A549 (cell line): Measurements from ENCODE around the gene PTGES3L. TPM values are rescaled to one million over a fixed set of nuclear protein-coding genes. Genes with fewer than 3 reads are reported as not detected.
A peak's percentile ranks its signal among the peaks of the same experiment; 100 is the strongest.
"Not testable (repeated sequence)": the region's sequence is repeated elsewhere in the genome, so short reads cannot be mapped to it uniquely, and the experiment has no call there.

Experiments used
- ATAC-seq, 2 experiments: fragments of 200-7000 bp in 1 of 2; fragments of >200 bp in 1 of 2; cut with Nextera tagmentation in 1 of 2; cut with Tn5 transposase in 1 of 2; 3 replicates each; pipeline versions ENCODE4 v1.8.0 to v1.9.1; 2018 to 2020; ENCODE audit warnings: mild to moderate bottlenecking in 1 of 2, moderate library complexity in 1 of 2
- CTCF ChIA-PET: fragments of 300-600 bp; sonication (Branson Sonifier 250); formaldehyde crosslinking; extraction: SDS; loops from one replicate; lab custom pipeline; 2021; ENCODE audit warnings: antibody characterized with exemption, inconsistent platforms; lab: Yijun Ruan, JAX
- POLR2A ChIA-PET: fragments of 350-600 bp; formaldehyde crosslinking; extraction: SDS; loops from one replicate; lab custom pipeline; 2021; ENCODE audit warnings: antibody characterized with exemption, inconsistent platforms; lab: Yijun Ruan, JAX
- DNase-seq, 2 experiments: peaks; one replicate each; pipeline versions ENCODE4 v3.0.0 to v3.0.0-alpha.2; 2011 to 2016; ENCODE audit warnings: low read depth in 1 of 2, low spot score in 1 of 2
- FAIRE-seq: peaks from 2 replicates; lab custom pipeline; 2011; peaks lifted over from hg19 to GRCh38; lab: Jason Lieb, UNC
- H3K27ac ChIP-seq, 2 experiments: fragments of >200 bp; sonication (Bioruptor Twin); formaldehyde crosslinking; 3 replicates each; pipeline ENCODE4 v1.5.1; 2016 to 2017
- H3K4me1 ChIP-seq: fragments of >200 bp; sonication (Bioruptor Twin); formaldehyde crosslinking; 3 replicates; pipeline ENCODE4 v1.6.1; 2016
- H3K4me2 ChIP-seq: fragments of >200 bp; sonication (Bioruptor Twin); formaldehyde crosslinking; 3 replicates; pipeline ENCODE4 v1.6.1; 2016
- H3K4me3 ChIP-seq: fragments of >200 bp; sonication (Bioruptor Twin); formaldehyde crosslinking; 3 replicates; pipeline ENCODE4 v1.5.1; 2016
- H3K9me3 ChIP-seq: fragments of >200 bp; sonication (Bioruptor Twin); formaldehyde crosslinking; 3 replicates; pipeline ENCODE4 v1.6.1; 2016
- BCL3 ChIP-seq: fragments of >200 bp; sonication (Bioruptor Twin); formaldehyde crosslinking; IDR thresholded peaks from 3 replicates; pipeline ENCODE4 v1.6.1; 2016
- CHD4 ChIP-seq: fragments of 200-600 bp; sonication (generic); IDR thresholded peaks from 2 replicates; pipeline ENCODE4 v1.6.1; 2016; ENCODE audit warnings: antibody characterized with exemption, mild to moderate bottlenecking, borderline replicate concordance
- EHF ChIP-seq: fragments of 250-450 bp; sonication (Bioruptor Pico); IDR thresholded peaks from 2 replicates; pipeline ENCODE4 v1.5.0; 2020; ENCODE audit warnings: mild to moderate bottlenecking
- EHMT2 ChIP-seq: fragments of 200-600 bp; sonication (generic); IDR thresholded peaks from 2 replicates; pipeline ENCODE4 v1.6.1; 2016; ENCODE audit warnings: antibody characterized with exemption, low read depth, mild to moderate bottlenecking, moderate library complexity
- FOSB ChIP-seq: fragments of 250-450 bp; sonication (Bioruptor Pico); IDR thresholded peaks from 2 replicates; pipeline ENCODE4 v1.5.0; 2020; ENCODE audit warnings: mild to moderate bottlenecking, moderate library complexity
- FOSL2 ChIP-seq, 2 experiments: fragments of 450-650 bp in 1 of 2; fragments of >200 bp in 1 of 2; sonication (Bioruptor Twin) in 1 of 2; formaldehyde crosslinking; IDR thresholded peaks; 2 replicates each; pipeline versions ENCODE4 v1.5.0 to v1.6.1; 2016 to 2020; ENCODE audit warnings: mild to moderate bottlenecking in 1 of 2, moderate library complexity in 1 of 2
- FOXS1 ChIP-seq: fragments of 250-450 bp; sonication (Bioruptor Pico); IDR thresholded peaks from 2 replicates; pipeline ENCODE4 v1.5.0; 2020; ENCODE audit warnings: mild to moderate bottlenecking, moderate library complexity
- HMGXB4 ChIP-seq: fragments of 250-450 bp; sonication (Bioruptor Pico); IDR thresholded peaks from 2 replicates; pipeline ENCODE4 v1.5.0; 2021; ENCODE audit warnings: mild to moderate bottlenecking, moderate library complexity, borderline replicate concordance
- HOXB13 ChIP-seq: fragments of 250-450 bp; sonication (Bioruptor Pico); IDR thresholded peaks from 2 replicates; pipeline ENCODE4 v1.5.0; 2020; ENCODE audit warnings: low read depth, mild to moderate bottlenecking, moderate library complexity
- HOXB5 ChIP-seq: fragments of 250-450 bp; sonication (Bioruptor Pico); IDR thresholded peaks from 2 replicates; pipeline ENCODE4 v1.5.0; 2020; ENCODE audit warnings: mild to moderate bottlenecking, moderate library complexity
- JUN ChIP-seq, 2 experiments: fragments of >200 bp; sonication (Bioruptor Twin); formaldehyde crosslinking; IDR thresholded peaks; 2 replicates in 1 of 2; 3 replicates in 1 of 2; pipeline ENCODE4 v1.6.1; 2016 to 2017
- KDM1A ChIP-seq: fragments of 200-600 bp; sonication (generic); IDR thresholded peaks from 2 replicates; pipeline ENCODE4 v1.6.1; 2016; ENCODE audit warnings: low read depth, mild to moderate bottlenecking
- KDM5A ChIP-seq: fragments of 200-600 bp; sonication (generic); IDR thresholded peaks from 2 replicates; pipeline ENCODE4 v1.6.1; 2016; ENCODE audit warnings: antibody characterized with exemption, mild to moderate bottlenecking
- MYC ChIP-seq: IDR thresholded peaks from 2 replicates; pipeline ENCODE4 v1.6.1; 2012; ENCODE audit warnings: mild to moderate bottlenecking, inconsistent platforms, low read length, improper control_type of control experiment, borderline replicate concordance
- NFE2L2 ChIP-seq: fragments of 150-350 bp; conservative IDR thresholded peaks from 2 replicates; pipeline ENCODE4 v1.6.1; 2014; ENCODE audit warnings: low read length
- POLR2A ChIP-seq: IDR thresholded peaks from 2 replicates; pipeline ENCODE4 v1.6.1; 2012; ENCODE audit warnings: mild to moderate bottlenecking, low read length
- POLR2AphosphoS2 ChIP-seq: conservative IDR thresholded peaks from 2 replicates; pipeline ENCODE4 v1.6.1; 2012; ENCODE audit warnings: low read length, improper control_type of control experiment, inconsistent platforms
- RFX5 ChIP-seq: fragments of 450-650 bp; IDR thresholded peaks from 2 replicates; pipeline ENCODE4 v1.7.1; 2014; ENCODE audit warnings: antibody characterized with exemption, mild to moderate bottlenecking, moderate library complexity
- RNF2 ChIP-seq: fragments of 200-600 bp; sonication (generic); IDR thresholded peaks from 2 replicates; pipeline ENCODE4 v1.6.1; 2016; ENCODE audit warnings: low read depth, mild to moderate bottlenecking, antibody characterized with exemption, moderate library complexity, borderline replicate concordance
- SMC3 ChIP-seq: fragments of >200 bp; sonication (Bioruptor Twin); formaldehyde crosslinking; IDR thresholded peaks from 3 replicates; pipeline ENCODE4 v1.6.1; 2018; ENCODE audit warnings: inconsistent platforms
- SREBF2 ChIP-seq: fragments of 450-650 bp; IDR thresholded peaks from 2 replicates; pipeline ENCODE4 v1.6.1; 2014; ENCODE audit warnings: mild to moderate bottlenecking, moderate library complexity
- ZC3H11A ChIP-seq: fragments of 450-650 bp; IDR thresholded peaks from 2 replicates; pipeline ENCODE4 v1.6.1; 2014; ENCODE audit warnings: antibody characterized with exemption, mild to moderate bottlenecking
- ZSCAN20 ChIP-seq: fragments of 250-450 bp; sonication (Bioruptor Pico); IDR thresholded peaks from 2 replicates; pipeline ENCODE4 v1.8.0; 2022; ENCODE audit warnings: mild to moderate bottlenecking, moderate library complexity
- WGBS: methylation state at CpG from one replicate; pipeline ENCODE4 v1.1.6; 2017; ENCODE audit errors: missing lambda C conversion rate; 5-methylcytosine and 5-hydroxymethylcytosine counted together
- polyA plus RNA-seq, 4 experiments: library from polyadenylated mRNA; depleted of rRNA in 3 of 4; stranded (reverse); fragments of >200 nt; fragmentation: RNase III in 1 of 4; extraction: RNeasy Plus Mini Kit Qiagen cat#74134 plus additional on column Dnase treatment in 1 of 4; gene quantifications; 2 replicates in 3 of 4; 3 replicates in 1 of 4; pipeline ENCODE4 v1.2.3, GENCODE V29; 2011 to 2017

The PTGES3L gene
- polyA plus RNA-seq, 2 of the 4 experiments (the other 2 are of a cell fraction), result 1.8 to 3.5 TPM

GRCh38 chr17:42920922-42921321 lies 59.0 kb downstream of the PTGES3L start:
- ChIA-PET POLR2A (no interaction called here), CTCF (interaction anchor here (0.8 to 17.6 kb wide), 7 partner anchors 8 to 157 kb away, joined by 3 to 372 read pairs (median 5); partner anchors contain the start of genes AOC2 and AOC3)
- Histone ChIP-seq H3K9me3 (no peaks in the 10 kb centered on the region), H3K4me3 (no peak overlapping the region), H3K27ac (no peak overlapping the region), H3K4me2 (no peak overlapping the region), H3K4me1 (peaks cover 10% of the 10 kb centered on the region)
- no peak for FAIRE-seq
- WGBS, result 48% methylated on average over 3 of the region's 3 CpGs
- DNase-seq, result no peak
- TF ChIP-seq MYC (no peak), KDM1A (no peak), BCL3 (no peak), FOSL2 (IDR thresholded peaks at IDR 0.05) (no peak), FOSL2 (CRISPR knock-in tag; IDR thresholded peaks at IDR 0.05) (no peak), ZSCAN20 (CRISPR knock-in tag) (no peak), EHF (CRISPR knock-in tag) (no peak), JUN (IDR thresholded peaks at IDR 0.05) (no peak), KDM5A (no peak), HMGXB4 (CRISPR knock-in tag) (no peak), POLR2AphosphoS2 (no peak), HOXB5 (CRISPR knock-in tag) (no peak), SREBF2 (no peak), HOXB13 (no peak), RNF2 (no peak), ZC3H11A (no peak)
- ATAC-seq, result peak in 1 of 2 experiments; percentile 42; a peak in 3 of 6 replicates

GRCh38 chr17:42920106-42920900 lies 59.6 kb downstream of the PTGES3L start:
- H3K9me3 ChIP-seq, result no peaks in the 10 kb centered on the region
- ChIA-PET CTCF (interaction anchor here (0.8 to 17.6 kb wide), 8 partner anchors 9 to 157 kb away, joined by 3 to 372 read pairs (median 5); partner anchors contain the start of genes AOC2 and AOC3), POLR2A (interaction anchor here (1.0 kb wide), 1 partner anchor 78 kb away, joined by 3 read pairs; the partner anchor contains the start of gene RPL27)
- TF ChIP-seq POLR2A (no peak), RFX5 (no peak), SMC3 (no peak), EHMT2 (no peak), EHF (CRISPR knock-in tag) (no peak), FOSB (no peak), CHD4 (no peak), NFE2L2 (no peak), FOXS1 (CRISPR knock-in tag) (no peak)
- DNase-seq (no peak), FAIRE-seq (no peak), ATAC-seq (peak in 1 of 2 experiments; percentile 42; a peak in 3 of 6 replicates)
- no peak overlapping the region for H3K27ac ChIP-seq
- H3K4me2 ChIP-seq, result no peak overlapping the region
- H3K4me3 ChIP-seq, result no peak overlapping the region
- WGBS, result 91% methylated on average over 10 of the region's 10 CpGs
- peaks cover 10% of the 10 kb centered on the region for H3K4me1 ChIP-seq

- CTCF ChIA-PET, result interaction anchor here (0.9 to 17.6 kb wide), 8 partner anchors 9 to 371 kb away, joined by 3 to 372 read pairs (median 4); partner anchors contain the start of genes AOC2 and AOC3
- not testable (repeated sequence) for H3K9me3 ChIP-seq, ATAC-seq, H3K27ac ChIP-seq, FAIRE-seq, H3K4me3 ChIP-seq, DNase-seq
- 84% methylated on average over 10 of the region's 10 CpGs for WGBS
- H3K4me2 ChIP-seq, result peak overlapping the region; percentile 49; the same call in 1 of the 3 replicates
- H3K4me1 ChIP-seq, result peaks cover 10% of the 10 kb centered on the region
- POLR2A ChIA-PET, result interaction anchor here (1.0 kb wide), 1 partner anchor 78 kb away, joined by 3 read pairs; the partner anchor contains the start of gene RPL27
Measured at GRCh38 chr17:42919522-42920077, 60.3 kb downstream of the PTGES3L start.
